GM12873 (cell line): ENCODE data around the gene MYH6.

Experiments
- TF ChIP-seq, protein P1 (sequence below): IDR thresholded peaks from 2 replicates; pipeline ENCODE4 v1.5.1; 2012; ENCODE audit warnings: low read depth, mild to moderate bottlenecking, moderate library complexity, low read length, control low read depth; ENCODE audit not compliant: insufficient read depth; ENCODE audit errors: missing control alignments

MYH6 gene

DNA sequence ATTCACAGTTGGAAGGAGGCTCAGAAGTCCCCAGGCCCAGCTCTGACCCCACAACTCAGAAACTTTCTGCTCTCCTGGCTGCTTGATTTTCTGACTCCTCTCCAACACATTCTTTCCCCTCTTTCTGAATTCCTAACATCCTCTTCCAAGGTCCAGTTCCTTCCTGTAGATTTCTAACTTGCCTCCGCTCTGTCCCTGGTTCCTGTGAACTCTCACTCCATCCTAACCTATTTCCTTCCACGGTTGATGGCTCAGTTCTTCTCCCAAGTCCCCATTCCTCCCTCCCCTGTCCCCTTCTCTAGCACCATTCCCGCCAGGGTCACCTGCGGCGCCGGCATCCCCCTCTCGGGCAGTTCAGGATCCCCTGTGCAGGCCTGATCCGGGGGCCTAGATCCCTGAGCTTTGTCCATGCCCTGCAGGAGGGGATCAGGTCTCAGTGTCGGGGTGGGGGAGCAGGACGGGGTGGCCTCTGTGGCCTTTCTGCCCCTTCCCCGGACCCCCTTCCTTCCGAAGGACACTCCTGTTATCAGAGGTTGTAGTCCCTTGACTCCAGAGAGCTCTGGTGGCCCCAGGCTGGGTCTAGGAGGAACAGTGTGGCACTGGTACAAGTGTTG is 49.4 kb downstream of the MYH6 start:
- TF ChIP-seq, protein P1, sequence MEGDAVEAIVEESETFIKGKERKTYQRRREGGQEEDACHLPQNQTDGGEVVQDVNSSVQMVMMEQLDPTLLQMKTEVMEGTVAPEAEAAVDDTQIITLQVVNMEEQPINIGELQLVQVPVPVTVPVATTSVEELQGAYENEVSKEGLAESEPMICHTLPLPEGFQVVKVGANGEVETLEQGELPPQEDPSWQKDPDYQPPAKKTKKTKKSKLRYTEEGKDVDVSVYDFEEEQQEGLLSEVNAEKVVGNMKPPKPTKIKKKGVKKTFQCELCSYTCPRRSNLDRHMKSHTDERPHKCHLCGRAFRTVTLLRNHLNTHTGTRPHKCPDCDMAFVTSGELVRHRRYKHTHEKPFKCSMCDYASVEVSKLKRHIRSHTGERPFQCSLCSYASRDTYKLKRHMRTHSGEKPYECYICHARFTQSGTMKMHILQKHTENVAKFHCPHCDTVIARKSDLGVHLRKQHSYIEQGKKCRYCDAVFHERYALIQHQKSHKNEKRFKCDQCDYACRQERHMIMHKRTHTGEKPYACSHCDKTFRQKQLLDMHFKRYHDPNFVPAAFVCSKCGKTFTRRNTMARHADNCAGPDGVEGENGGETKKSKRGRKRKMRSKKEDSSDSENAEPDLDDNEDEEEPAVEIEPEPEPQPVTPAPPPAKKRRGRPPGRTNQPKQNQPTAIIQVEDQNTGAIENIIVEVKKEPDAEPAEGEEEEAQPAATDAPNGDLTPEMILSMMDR = no peak

DNA sequence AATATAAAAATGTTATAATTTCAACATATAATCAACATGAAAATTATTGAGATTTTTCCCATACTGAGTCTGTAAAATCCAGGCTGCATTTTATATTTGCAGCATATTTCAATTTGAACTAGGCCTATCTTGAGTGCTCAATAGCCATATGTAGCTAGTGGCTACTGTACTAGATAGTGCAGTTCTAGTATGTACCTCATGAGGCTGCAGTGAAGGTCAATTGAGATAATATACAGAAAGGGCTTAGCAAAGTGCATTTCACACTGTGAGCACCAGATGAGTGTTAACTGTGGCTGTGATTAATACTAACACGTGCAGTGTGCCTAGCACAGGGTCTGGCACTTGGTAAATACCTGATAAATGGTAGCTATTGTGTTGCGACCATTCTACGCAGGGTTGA is 50.0 kb downstream of the MYH6 start:
- TF ChIP-seq, protein P1 = no peak

DNA sequence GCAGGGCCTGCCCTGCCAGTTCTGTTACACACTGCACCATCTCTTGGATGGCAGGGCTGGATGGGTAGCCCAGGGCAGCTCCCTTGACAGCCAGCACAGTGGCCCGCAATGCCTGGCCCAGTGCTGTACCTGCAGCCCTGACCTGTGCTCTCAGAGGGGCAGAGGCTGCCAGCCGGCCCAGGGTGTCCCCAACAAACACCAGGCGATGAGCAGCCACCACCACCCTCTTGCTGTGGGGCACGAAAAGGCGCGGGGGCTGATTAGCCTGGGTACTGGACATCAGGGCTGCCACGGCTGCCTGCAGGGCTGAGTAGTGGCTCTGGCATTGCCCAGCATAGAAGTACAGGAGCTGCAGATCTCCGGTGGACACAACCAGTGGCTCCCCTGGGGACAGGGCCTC is 50.8 kb downstream of the MYH6 start:
- TF ChIP-seq, protein P1 = no peak

DNA sequence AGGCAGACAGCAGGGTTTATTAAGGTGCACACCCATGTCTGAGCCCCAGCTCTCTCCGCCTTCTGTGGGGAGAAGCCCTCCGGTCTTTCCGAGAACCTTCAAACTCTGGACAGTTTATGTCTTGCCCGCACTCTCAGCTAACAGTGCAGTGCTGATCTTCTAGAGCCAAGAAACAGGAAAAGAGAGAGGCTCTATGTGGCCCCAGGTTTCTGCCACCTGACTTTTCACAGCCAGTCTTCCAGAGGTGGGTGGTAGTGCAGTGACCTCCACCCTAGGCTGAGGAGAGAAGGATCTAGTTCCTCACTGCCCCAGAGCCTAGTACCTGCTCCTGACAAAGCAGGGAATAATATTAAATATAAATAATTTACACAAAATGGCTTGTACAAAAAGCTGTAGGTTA is 51.4 kb downstream of the MYH6 start:
- TF ChIP-seq, protein P1 = no peak

GRCh38 chr14:23355871-23356435 is 52.1 kb downstream of the MYH6 start:
- TF ChIP-seq, protein P1 = no peak

DNA sequence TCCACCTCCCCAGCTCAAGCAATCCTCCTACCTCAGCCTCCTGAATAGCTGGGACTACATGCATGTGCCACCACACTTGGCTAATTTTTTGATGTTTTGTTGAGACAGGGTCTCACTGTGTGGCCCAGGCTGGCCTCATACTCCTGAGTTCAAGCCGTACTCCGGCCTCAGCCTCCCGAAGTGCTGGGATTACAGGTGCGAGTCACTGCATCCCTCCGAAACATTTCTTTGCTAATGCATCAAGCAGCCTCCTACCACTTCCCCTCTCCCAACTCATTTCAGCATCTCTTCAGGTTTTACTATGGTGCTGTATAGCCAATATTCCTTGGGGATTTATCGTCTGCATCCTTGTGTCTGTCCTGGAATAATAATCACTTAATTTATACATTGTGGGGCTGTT is 53.1 kb downstream of the MYH6 start:
- TF ChIP-seq, protein P1 = no peak

DNA sequence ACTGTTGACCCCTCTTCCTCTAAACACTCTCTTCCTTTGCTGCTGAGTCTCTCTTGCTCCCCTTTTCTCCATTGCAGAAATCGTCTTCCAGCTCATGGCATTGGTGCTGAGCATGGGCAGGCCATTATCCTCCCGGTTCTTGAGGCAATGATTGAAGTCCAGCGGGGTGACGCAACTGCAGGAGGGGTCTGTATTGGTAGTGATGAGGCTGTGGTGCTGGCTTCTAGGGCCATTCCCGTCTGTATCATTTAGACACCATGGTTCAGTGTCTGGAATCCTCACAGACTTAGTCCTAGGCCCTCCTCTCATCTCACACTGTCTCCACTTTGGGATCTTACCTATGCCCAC is 54.7 kb downstream of the MYH6 start:
- TF ChIP-seq, protein P1 = no peak
